HG03460 (cell line): ENCODE data around the gene RIMKLA.

Source experiments
- ATAC-seq: cut with Tn5 transposase; IDR thresholded peaks from one replicate; pipeline ENCODE4 v1.9.1; 2021; ENCODE audit not compliant: unreplicated experiment

The RIMKLA gene

DNA sequence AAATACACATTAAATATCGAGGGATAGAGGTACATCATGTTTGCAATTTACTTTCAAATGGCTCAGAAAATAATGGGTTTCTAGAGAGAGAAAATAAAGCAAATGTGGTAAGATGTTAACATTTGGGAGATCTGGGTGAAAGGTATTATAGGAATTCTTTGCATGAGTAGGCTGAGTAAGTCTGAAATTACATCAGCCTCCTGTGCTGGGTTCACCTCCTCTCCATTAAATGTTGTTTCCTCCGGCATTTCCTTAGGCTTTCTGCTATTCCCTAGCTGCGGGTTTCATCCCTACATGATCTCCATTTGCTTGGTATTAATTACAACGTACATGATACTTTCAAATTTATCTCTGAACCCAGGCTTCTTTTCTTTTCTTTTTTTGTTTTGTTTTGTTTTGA is 43.6 kb downstream of the RIMKLA start:
- no peak for ATAC-seq

DNA sequence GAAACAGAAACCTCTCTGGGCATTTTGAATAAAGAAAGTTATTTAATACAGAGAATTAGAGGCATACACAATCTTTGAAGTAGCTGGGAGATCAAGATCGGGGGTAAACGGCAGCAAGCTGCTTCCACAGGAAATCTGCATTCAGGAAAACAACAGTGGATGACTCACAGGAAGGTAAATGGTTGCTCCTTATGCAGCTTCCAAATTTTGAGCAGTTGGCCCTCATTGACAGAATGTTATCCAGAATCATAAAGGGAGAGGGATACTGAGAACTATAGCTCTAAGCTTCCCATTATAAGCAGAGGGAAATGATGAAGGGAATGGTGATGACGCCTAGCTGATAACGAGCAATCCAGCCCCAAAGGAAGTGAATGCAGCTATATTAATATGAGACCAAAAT is 46.6 kb downstream of the RIMKLA start:
- no peak for ATAC-seq

DNA sequence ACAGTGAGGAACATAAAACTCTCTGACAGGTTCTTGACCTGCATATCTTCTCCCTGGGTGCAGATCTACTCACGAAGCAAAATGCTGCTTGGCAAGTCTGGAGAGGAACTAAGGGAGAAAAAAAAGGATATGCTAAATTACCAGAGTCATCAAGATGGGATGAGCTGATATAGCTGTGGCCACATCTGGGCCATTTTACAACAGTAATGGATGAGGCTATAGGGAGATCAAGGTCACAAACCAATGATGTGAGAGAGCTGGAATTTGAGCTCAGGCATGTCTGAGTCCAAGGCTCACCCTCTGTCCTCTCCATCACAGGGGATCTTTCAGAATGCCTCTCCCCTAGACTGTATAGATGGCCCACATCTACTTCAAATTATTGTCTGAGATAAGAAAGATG is 49.0 kb downstream of the RIMKLA start:
- ATAC-seq = no peak

DNA sequence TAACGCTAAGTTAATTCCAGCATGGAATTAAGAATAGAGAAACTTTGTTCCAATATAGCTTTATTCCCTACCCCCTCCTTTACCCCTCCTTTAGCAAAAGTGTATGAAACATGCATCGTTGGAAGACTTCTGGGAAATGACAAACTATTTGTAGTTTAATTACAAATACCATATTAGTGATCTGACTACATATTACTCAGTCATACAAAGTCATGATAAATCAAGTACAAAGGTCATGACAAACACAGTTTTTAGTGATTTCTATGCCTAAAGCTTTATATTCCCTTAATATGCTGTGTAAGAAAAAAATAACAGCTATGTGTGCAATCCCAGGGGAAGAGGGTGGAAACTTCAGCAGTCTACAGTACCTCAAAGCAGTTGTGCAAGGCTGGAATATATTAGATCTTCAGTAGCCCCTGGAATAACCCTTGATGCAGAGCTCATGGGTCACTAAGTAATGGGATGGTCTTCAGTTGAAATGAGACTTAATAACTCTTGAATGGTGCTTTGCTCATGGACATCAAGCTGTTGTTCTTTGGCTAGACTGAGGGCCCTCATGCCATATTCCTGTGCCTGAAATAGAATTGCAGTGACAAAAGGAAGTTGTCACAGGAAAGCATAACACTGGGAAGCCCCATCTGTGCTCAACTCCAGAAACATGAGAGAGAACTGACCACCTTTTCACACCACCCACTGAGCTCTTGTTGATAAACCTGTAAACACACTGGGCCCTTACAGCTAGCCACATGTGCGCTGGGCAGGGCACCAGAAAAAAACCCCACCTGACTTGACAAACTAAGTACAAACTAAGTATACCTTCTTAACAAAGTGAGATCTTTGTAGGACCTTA is 49.9 kb downstream of the RIMKLA start:
- no peak for ATAC-seq

DNA sequence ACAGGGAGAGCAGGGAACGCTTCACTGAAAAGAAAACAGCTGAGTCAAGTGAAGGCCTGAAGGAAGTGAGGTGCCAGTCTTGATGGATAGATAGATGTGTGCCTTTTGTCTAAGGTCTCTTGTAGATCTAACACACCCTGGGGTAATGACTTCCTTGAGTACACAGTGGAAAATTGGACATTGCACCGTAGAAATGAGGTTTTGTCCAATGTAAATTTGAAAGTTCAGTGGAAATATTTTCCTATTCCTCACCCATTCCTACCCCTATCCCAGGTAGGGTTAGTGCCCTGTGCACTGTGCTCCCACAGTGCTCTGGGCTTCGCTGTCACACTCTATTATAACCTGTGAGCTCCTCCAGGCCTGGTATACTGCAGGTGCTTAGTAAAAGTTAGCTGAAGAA is 50.9 kb downstream of the RIMKLA start:
- no peak for ATAC-seq

DNA sequence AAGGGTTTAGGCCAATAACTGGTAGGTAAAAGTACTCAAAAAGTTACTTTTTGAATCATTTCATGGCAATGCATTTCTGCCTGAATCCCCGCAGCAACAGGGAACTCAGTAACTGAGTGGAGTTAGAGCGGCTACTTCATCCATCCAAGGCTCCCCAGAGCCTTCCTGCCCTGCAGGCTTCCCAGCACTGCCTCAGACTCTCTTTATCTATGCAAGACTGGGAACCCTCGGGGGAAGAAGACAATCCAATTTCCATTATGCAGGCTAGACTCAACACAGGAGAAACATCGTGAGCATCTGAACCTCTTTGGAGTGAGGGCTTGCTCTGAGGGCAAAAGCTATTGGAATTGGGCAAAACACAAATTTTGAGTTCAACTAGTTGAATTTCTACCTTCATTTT is 52.1 kb downstream of the RIMKLA start:
- ATAC-seq = no peak

DNA sequence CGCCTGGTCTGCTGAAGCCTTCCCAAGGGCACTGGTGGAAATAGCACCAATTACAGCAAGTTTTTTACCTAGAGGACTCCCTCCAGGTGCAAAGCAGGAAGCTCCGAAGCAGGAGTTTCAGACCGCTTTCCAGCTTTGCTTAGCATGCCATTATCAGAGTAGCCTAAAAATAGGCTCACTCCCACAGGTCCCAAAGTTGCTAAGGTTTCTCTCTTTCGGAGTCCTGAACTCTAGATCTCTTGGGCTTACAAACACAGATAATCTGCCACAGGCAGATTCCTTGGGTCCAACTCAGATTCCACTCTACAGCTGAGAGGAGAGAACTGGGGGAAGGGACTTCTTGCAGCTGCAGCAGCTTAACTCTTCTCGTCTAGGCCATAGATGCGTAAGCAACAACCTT is 52.8 kb downstream of the RIMKLA start:
- no peak for ATAC-seq

DNA sequence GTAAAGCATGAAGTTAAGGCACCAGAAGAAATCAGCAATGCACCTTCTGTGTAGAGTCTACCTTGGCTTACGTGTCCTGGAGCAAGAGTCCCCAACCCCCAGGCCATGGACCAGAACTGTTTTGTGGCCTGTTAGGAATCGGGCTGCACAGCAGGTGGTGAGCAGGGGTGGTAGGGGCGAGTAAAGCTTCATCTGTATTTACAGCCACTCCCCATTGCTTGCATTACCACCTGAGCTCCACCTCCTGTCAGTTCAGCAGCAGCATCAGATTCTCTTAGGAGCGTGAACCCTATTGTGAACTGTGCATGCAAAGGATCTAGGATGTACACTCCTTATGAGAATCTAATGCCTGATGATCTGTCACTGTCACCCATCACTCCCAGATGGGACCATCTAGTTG is 53.7 kb downstream of the RIMKLA start:
- no peak for ATAC-seq

DNA sequence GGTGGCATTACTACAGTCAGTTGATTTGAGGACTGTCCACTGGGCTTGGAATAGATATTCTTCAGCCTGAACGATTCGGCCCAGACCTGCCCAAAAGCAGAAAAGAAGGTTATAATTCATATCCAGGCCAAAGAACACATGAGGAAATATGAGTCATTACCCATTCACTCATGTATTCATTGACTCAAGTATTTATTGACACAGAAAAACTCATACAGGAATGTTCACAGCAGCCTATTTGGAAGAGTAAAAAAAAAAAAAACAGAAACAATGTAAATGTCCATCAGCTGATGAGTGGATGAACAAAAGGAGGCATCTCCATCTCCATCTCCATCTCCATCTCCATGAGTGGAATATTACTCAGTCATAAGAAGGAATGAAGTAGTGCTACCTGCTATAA is 59.3 kb downstream of the RIMKLA start:
- ATAC-seq = no peak

DNA sequence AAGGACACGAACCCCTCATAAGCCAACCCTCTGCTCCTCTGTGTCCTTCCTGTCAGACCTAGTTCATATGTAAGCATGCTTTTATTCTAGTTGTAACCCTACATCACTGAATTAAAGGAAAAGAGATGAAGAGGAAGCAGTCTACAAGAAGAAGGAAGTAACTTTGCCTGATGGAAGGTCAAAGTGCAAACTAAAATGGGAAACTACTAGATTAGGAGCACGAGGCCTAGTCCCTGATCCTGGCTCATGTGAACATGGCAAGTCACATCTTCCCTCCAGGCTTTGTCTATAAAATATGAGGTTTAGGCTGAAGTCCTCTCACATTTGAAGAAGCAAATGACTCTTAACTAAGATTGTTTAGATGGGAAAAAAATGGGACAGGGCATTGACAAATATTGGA is 62.1 kb downstream of the RIMKLA start:
- ATAC-seq = no peak

DNA sequence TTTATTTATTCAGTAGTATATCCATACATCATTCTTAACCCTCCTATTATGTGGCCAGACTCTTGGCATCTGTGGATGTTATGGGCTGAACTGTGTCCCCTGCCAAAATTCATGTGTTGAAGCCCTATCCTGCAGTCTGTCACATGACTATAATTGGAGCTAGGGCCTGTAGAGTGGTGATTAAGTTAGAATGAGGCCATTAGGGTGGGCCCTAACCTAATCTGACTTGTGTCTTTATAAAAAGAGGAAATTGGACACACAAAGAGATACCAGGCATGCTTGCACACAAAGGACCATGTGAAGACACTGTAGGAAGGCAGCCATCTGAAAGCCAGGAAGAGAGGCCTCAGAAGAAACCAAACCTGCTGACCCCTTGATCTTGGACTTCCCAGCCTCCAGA is 68.7 kb downstream of the RIMKLA start:
- ATAC-seq = no peak

DNA sequence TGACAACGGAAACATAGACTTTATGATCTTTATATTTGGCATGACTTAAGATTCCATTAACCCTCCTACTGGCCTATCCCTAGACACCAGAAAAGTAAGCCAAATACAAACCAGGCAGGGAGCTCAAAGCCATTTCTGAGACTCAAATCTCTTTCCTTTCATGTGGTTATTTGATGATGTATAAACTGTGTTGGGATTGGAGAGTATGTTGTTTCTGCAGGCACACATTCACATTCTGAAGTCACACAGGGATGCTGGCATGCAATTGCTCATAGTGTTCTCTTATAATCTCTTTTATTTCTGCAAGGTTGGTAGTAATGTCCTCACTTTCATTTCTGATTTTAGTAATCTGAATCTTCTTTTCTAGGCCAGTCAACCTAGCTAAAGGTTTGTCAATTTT is 69.5 kb downstream of the RIMKLA start:
- no peak for ATAC-seq

DNA sequence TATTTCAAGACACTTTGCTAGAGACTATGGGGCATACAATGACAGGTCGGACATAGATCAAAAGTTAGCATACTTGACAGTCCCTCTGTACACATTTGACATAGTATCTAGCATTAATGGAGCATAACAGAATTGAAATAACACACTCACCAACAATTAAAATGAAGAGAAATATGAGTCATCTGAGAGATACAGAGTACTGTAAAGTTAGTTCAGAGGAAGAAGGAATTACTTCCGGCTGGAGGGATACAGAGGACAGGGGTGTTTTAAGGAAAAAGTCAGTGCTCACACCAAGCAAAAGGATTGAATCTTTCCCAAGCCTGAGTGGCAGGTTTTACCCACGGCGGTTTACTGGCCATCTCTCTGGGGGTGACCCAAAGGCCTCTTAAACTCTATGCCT is 72.8 kb downstream of the RIMKLA start:
- ATAC-seq = no peak

DNA sequence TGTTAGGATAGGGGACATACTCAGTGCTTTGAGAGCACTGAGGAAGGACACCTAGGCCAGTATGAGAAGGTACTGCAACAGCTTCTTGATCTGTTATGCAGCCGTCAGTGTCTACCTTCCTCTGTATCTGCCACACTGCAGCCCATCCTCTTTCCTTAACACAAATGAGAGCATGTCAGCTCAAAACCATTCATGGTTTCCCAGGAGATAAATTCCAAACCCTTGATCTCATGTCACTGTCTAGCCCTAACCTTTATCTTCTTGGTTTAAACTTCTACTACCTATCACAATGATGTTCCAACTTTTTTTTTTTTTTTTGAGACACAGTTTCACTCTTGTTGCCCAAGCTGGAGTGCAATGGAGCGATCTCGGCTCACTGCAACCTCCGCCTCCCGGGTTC is 73.8 kb downstream of the RIMKLA start:
- ATAC-seq = no peak

DNA sequence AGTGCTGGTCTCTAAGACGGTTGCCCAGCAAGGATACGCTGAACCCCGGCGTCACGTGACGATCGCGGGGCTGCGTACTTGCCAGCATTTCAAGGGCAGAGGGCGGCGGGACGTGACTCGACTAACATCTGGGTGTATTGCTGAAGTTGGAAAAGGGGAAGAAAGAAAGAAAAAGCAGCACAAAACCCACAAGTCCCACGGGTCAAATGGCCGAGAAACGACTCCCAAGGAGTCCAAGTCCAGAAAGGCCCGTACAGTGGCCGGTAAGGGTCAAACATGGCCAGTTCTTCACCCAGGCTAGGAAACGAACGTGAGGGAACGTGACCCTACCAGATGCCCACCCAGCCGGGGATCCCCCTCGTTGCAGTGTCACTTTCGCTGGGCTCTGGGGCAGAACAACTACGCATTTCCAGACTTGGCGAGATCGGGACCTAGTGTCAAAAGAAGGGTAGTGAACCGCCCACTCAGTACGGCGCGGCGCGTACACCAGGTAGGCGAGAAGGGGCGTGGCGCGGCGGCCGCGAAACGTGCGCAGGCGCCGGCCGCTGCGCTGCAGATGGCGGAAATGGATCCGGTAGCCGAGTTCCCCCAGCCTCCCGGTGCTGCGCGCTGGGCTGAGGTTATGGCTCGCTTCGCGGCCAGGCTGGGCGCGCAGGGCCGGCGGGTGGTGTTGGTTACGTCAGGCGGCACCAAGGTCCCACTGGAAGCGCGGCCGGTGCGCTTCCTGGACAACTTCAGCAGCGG is 75.6 kb downstream of the RIMKLA start, which contains the start of the genes PPCS and ZMYND12:
Gene PPCS (plus strand): TSS at position 534 of the 744 bp plus-strand sequence. CDS start 23 bp downstream, at position 557.
Gene ZMYND12 (minus strand): TSS at position 13 of the 744 bp plus-strand sequence. CDS start 25 bp downstream, outside the sequence.
- ATAC-seq = peak; percentile 74

DNA sequence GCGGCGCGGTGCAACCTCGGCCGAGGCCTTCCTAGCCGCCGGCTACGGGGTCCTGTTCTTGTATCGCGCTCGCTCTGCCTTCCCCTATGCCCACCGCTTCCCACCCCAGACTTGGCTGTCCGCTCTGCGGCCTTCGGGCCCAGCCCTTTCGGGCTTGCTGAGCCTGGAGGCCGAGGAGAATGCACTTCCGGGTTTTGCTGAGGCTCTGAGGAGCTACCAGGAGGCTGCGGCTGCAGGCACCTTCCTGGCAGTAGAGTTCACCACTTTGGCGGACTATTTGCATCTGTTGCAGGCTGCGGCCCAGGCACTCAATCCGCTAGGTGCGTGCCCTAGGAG is 76.1 kb downstream of the RIMKLA start:
- ATAC-seq = peak; percentile 51

DNA sequence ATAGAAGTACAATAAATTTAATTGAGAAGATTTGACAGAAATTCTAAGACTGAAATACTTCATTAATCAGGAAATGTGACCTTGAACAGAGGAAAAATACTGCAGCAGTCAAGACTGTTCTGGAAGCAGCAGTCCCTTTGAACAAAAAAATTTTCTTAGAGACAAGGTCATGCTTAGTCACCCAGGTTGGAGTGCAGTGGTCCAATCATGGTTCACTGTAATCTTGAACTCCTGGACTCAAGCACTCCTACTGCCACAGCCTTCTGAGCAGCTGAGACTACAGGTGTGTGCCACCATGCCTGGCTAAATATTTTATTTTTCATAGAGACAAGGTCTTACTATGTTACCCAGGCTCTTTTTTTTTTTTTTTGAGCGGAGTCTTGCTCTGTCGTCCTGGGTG is 80.6 kb downstream of the RIMKLA start:
- ATAC-seq = no peak

DNA sequence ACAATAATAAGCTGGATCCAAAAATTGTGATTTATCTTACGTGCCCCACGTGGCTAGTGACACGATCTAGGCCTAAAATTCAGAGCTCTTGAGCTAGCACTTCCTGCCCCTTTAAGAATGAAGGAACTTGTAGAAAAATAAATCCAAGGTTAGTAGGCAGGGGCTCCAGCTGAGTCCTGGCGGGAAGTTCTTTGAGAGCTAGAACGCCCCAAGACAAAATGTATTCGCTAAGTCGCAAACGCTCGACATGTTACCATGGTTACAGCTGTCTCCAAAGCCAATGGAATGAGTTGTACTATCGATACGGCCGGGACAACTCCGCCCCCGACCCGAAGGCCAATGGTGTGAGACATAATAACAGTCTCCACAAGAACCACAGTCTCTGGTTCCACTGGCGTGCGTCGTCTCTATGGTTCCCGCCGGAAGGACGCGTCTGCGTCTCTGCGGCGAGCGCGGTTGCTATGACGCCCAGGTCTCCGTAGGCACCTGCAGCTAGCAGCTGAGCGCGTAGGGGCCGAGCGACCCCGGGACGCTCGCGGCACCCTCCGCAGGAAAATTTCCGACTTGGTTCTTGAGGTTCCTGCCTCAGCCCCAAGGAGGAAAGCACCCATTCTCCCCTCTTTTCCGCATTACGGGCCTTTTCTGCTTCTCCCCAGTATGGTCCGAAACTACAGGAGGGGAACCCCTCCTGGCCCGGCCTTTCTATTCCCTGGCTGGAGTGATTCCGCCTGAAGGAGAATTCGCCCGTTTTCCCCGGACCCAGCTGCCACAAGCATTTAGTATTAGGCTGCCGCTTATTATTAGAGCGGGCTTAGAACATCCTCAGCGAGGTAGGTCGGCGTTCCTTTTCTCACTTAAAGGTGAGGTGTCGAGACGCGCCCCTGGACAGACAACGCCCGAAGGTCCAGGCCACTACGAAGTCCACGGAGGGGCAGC is 82.5 kb downstream of the RIMKLA start, which contains the start of gene CCDC30:
Gene CCDC30 (plus strand): TSS at position 459 of the 936 bp plus-strand sequence. CDS start 17,266 bp downstream, outside the sequence.
- ATAC-seq = peak; percentile 99

DNA sequence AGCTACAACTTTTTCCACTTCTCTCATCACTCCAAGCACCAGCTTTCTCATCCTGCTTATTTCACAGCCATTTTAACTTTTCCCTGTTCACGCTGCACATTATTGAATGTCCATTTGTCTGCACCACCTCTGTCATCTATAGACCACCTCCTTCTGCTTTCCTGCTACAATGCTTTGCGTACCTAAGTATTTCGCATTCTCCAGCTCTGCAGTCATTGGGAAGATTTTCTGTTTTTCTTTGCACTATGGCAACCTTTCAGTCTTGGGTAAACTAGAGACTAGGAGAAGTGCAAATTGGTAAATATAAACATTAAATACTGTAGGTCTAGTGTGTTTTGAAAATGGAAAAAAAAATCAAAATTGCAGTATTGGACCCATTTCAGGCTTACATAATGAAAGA is 83.3 kb downstream of the RIMKLA start:
- ATAC-seq = no peak

DNA sequence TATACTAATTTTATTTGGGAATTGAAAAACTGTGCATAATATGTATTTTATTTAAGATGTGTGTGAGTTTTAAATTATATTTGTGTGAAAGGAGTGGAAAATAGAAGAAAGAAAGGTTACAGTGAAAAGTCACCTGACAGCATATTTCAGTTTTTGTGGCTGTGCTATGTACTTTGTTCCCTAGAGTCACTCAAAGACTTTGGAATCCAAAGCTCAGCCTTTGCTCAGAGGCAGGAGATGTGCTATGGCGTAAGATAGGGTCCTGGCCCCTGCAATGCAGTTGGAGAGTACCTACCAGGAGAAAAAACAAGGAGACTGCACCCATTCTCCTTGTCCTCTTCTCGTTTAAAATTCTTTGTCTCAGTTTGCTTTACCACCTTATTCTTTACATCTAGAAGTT is 85.4 kb downstream of the RIMKLA start:
- no peak for ATAC-seq

DNA sequence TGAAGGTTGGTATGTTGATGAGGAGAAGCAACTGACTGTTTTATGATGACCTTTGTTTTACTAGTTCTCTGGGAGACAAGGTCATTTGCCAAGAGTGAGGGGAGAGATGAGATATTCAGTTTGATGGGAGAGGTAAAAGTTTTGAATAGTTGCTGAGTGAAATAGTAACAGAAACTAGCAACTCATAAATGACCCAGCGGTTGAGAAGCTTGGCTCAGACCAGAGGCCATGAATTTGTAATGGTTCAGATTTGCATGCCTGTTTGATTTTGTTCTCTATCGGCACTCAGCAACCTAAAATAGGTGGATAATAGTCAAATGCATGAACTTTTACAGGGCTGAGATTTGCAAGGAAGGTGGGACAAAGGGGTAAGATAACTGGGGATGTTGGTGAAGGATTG is 89.1 kb downstream of the RIMKLA start:
- no peak for ATAC-seq
